GM12878 (cell line): ENCODE results near the gene SLX4IP. TPM values are rescaled to one million over a fixed set of nuclear protein-coding genes. Genes with fewer than 3 reads are reported as not detected.

Experiments
- ATAC-seq: fragments of 200-7000 bp; cut with Tn5 transposase; 3 replicates; pipeline ENCODE4 v1.9.1; 2020; ENCODE audit warnings: mild to moderate bottlenecking, moderate library complexity
- BruUV-seq: library from RNA; stranded (reverse); fragments of 400-500 nt; replicated peaks from 2 replicates; lab custom pipeline; 2021; lab: Mats Ljungman, UMichigan
- CTCF ChIA-PET: fragments of 300-600 bp; sonication (Branson Sonifier 250); formaldehyde crosslinking; extraction: SDS; loops from one replicate; lab custom pipeline; 2021; ENCODE audit warnings: inconsistent platforms; lab: Yijun Ruan, JAX
- POLR2A ChIA-PET: fragments of 350-600 bp; formaldehyde crosslinking; extraction: SDS; loops from one replicate; lab custom pipeline; 2021; ENCODE audit warnings: inconsistent platforms; lab: Charles Lee
- RAD21 ChIA-PET: fragments of 300-600 bp; sonication (Branson Sonifier 250); formaldehyde crosslinking; loops from one replicate; lab custom pipeline; 2023; ENCODE audit warnings: antibody characterized with exemption; ENCODE audit not compliant: unreplicated experiment; lab: Charles Lee
- SMC1A ChIA-PET: fragments of 300-600 bp; sonication (Branson Sonifier 250); formaldehyde crosslinking; loops from one replicate; lab custom pipeline; 2023; ENCODE audit not compliant: unreplicated experiment, uncharacterized antibody; lab: Charles Lee
- DNase-seq: peaks from one replicate; pipeline ENCODE4 v3.0.0-alpha.2; 2011; ENCODE audit warnings: low read depth, low spot score
- FAIRE-seq: peaks from 3 replicates; lab custom pipeline; 2011; peaks lifted over from hg19 to GRCh38; lab: Jason Lieb, UNC
- H2AFZ ChIP-seq: 2 replicates; pipeline ENCODE4 v1.6.0; 2011; ENCODE audit warnings: low read depth, low read length, control low read depth; ENCODE audit not compliant: control insufficient read depth
- H3K27ac ChIP-seq: 2 replicates; pipeline ENCODE4 v1.5.1; 2011; ENCODE audit warnings: control low read depth; ENCODE audit not compliant: control insufficient read depth, insufficient read depth
- H3K27me3 ChIP-seq, 2 experiments: replicated peaks in 1 of 2; 2 replicates each; pipeline versions ENCODE4 v1.6.0 to v1.6.1; 2011; ENCODE audit warnings: low read length in 1 of 2; ENCODE audit not compliant: control insufficient read depth in 2 of 2, insufficient read depth in 2 of 2
- H3K36me3 ChIP-seq, 2 experiments: 2 replicates each; pipeline ENCODE4 v1.5.1; 2011; ENCODE audit warnings: low read length in 1 of 2; ENCODE audit not compliant: control insufficient read depth in 2 of 2, insufficient read depth in 2 of 2
- H3K4me1 ChIP-seq: 2 replicates; pipeline ENCODE4 v1.6.1; 2011; ENCODE audit warnings: mild to moderate bottlenecking, low read length, moderate library complexity, mixed read lengths; ENCODE audit not compliant: control insufficient read depth, insufficient read depth
- H3K4me2 ChIP-seq: 2 replicates; pipeline ENCODE4 v1.6.0; 2011; ENCODE audit warnings: control low read depth; ENCODE audit not compliant: control insufficient read depth, insufficient read depth
- H3K4me3 ChIP-seq: fragments of 200-600 bp; sonication (generic); 2 replicates; pipeline ENCODE4 v1.5.1; 2016
- H3K79me2 ChIP-seq: 2 replicates; pipeline ENCODE4 v1.6.0; 2011; ENCODE audit warnings: low read length; ENCODE audit not compliant: control insufficient read depth, insufficient read depth
- H3K9ac ChIP-seq: 2 replicates; pipeline ENCODE4 v1.8.0; 2011; ENCODE audit warnings: low read length, control low read depth, mixed read lengths; ENCODE audit not compliant: control insufficient read depth, insufficient read depth
- H3K9me3 ChIP-seq: replicated peaks from 3 replicates; pipeline ENCODE4 v1.5.1; 2011; ENCODE audit warnings: mild to moderate bottlenecking, low read length; ENCODE audit not compliant: control insufficient read depth, insufficient read depth
- H4K20me1 ChIP-seq: 2 replicates; pipeline ENCODE4 v1.6.0; 2011; ENCODE audit not compliant: control insufficient read depth, insufficient read depth
- ATF7 ChIP-seq: fragments of 450-650 bp; IDR thresholded peaks from 2 replicates; pipeline ENCODE4 v1.6.1; 2016; ENCODE audit warnings: low read depth, mild to moderate bottlenecking
- BMI1 ChIP-seq: fragments of 450-650 bp; IDR thresholded peaks from 2 replicates; pipeline ENCODE4 v1.6.1; 2016; ENCODE audit warnings: mild to moderate bottlenecking, moderate library complexity, borderline replicate concordance
- CBFB ChIP-seq: IDR thresholded peaks from 2 replicates; pipeline ENCODE4 v1.6.1; 2016; ENCODE audit warnings: antibody characterized with exemption, low read depth
- SPI1 ChIP-seq: IDR thresholded peaks from 2 replicates; pipeline ENCODE4 v1.6.1; 2011; ENCODE audit warnings: low read depth, mild to moderate bottlenecking, low read length, moderate library complexity, borderline replicate concordance; ENCODE audit not compliant: insufficient read depth
- WGBS: methylation state at CpG from one replicate; pipeline ENCODE4 v1.1.6; 2016; ENCODE audit warnings: low lambda C conversion rate; ENCODE audit not compliant: insufficient replicate concordance, insufficient coverage; ENCODE audit errors: missing lambda C conversion rate; 5-methylcytosine and 5-hydroxymethylcytosine counted together
- in situ Hi-C: fragments of 300-500 bp; cut with MboI; formaldehyde crosslinking; loops from 9 replicates; pipeline ENCODE4 v1.14.3; 2018; ENCODE audit warnings: mixed read lengths
- intact Hi-C: fragments of 100-400 bp; cut with micrococcal nuclease; formaldehyde crosslinking; loops from one replicate; pipeline ENCODE4 v1.14.2; 2022; ENCODE audit not compliant: unreplicated experiment
- polyA plus RNA-seq, 11 experiments: library from polyadenylated mRNA; depleted of rRNA in 4 of 11; unstranded in 6 of 11; stranded (reverse) in 5 of 11; fragments of >200 nt; fragmentation: Nextera tagmentation in 4 of 11; fragmentation: Illumina TruSeq in 1 of 11; extraction: Ambion mirVana in 4 of 11; extraction: Trizol in 1 of 11; gene quantifications; 1 replicate in 1 of 11; 2 replicates in 10 of 11; pipeline versions ENCODE4 v1.2.1 to v1.2.3, GENCODE V29; 2011 to 2016; ENCODE audit warnings: inconsistent platforms in 2 of 11, missing spikeins in 2 of 11, low read depth in 1 of 11
- total RNA-seq, 4 experiments: library from RNA; depleted of rRNA in 3 of 4; stranded (reverse); fragments of >200 nt in 3 of 4; fragmentation: Illumina TruSeq in 1 of 4; extraction: Trizol in 1 of 4; gene quantifications; 2 replicates each; pipeline versions ENCODE4 v1.2.1 to v1.2.3, GENCODE V29; 2013 to 2021

Gene SLX4IP
- total and polyA plus RNA-seq, 10 of the 15 experiments (the other 5 are each of a cell fraction or from before 2014, with no cell fraction given), result 2.2 to 11.0 (median 6.3) TPM

GRCh38 chr20:10402938-10403608 lies 32.0 kb upstream of the SLX4IP start:
- intact Hi-C loops (no loop called here), in situ Hi-C loops (no loop called here)
- peak overlapping the region; percentile 10; the same call in 1 of the 2 replicates for H3K27ac ChIP-seq
- H3K36me3 ChIP-seq, result no peaks in the 10 kb centered on the region; a peak in 1 of 4 replicates
- no peak overlapping the region for H3K4me3 ChIP-seq
- ChIA-PET CTCF (interaction anchor here (0.8 to 4.9 kb wide), 8 partner anchors 8 to 134 kb away, joined by 3 to 31 read pairs (median 6); no protein-coding TSS in a partner anchor), SMC1A (interaction anchor here (0.8 to 2.3 kb wide), 15 partner anchors 9 to 422 kb away, joined by 3 to 9 read pairs (median 4); no protein-coding TSS in a partner anchor), RAD21 (interaction anchor here (0.7 to 2.4 kb wide), 9 partner anchors 8 to 425 kb away, joined by 3 to 8 read pairs (median 3); partner anchors contain the start of gene MKKS), POLR2A (interaction anchor here (0.6 to 2.2 kb wide), 2 partner anchors 24 to 27 kb away, joined by 4 to 6 read pairs; no protein-coding TSS in a partner anchor)
- ATAC-seq (peak; percentile 63), FAIRE-seq (no peak), DNase-seq (no peak)
- no peaks in the 10 kb centered on the region for H4K20me1 ChIP-seq
- H3K27me3 ChIP-seq, result no peaks in the 10 kb centered on the region
- H3K4me2 ChIP-seq, result peak overlapping the region; percentile 22; the same call in 1 of the 2 replicates
- peaks cover 9% of the 10 kb centered on the region for H3K4me1 ChIP-seq
- no peak overlapping the region for H3K9ac ChIP-seq
- TF ChIP-seq CBFB (no peak), BMI1 (no peak), ATF7 (peak; percentile 49; the same call in 1 of the 2 replicates), SPI1 (peak; percentile 37; the same call in 1 of the 2 replicates)
- no peaks in the 10 kb centered on the region; the same call in 2 of the 3 replicates for H3K9me3 ChIP-seq
- H3K79me2 ChIP-seq, result no peaks in the 10 kb centered on the region
- 50% methylated on average over 3 of the region's 3 CpGs for WGBS
- H2AFZ ChIP-seq, result peak overlapping the region; percentile 23
- BruUV-seq, result no TSS peak
